GM21447 (cell line): Measurements from ENCODE around the gene CYP1B1.
"Not testable (repeated sequence)": the region's sequence is repeated elsewhere in the genome, so short reads cannot be mapped to it uniquely, and the experiment has no call there.

Experiments
- ATAC-seq: cut with Tn5 transposase; IDR thresholded peaks from one replicate; pipeline ENCODE4 v1.9.1; 2021; ENCODE audit not compliant: unreplicated experiment

The CYP1B1 gene

GRCh38 chr2:38075507-38076151 lies at the start of gene CYP1B1:
TSS of gene CYP1B1 (minus strand) at chr2:38076151. CDS start at chr2:38075388, 763 bp downstream.
- peak; percentile 8 for ATAC-seq

GRCh38 chr2:38125007-38125406 lies 49.1 kb upstream of the CYP1B1 start:
- no peak for ATAC-seq

- no peak for ATAC-seq
These were observed 48.0 kb upstream of the CYP1B1 start for GRCh38 chr2:38123911-38124310.

- no peak for ATAC-seq
These were observed 46.4 kb upstream of the CYP1B1 start for GRCh38 chr2:38122344-38122743.

GRCh38 chr2:38121481-38121880 lies 45.5 kb upstream of the CYP1B1 start:
- ATAC-seq = no peak

GRCh38 chr2:38120829-38121228 lies 44.9 kb upstream of the CYP1B1 start:
- no peak for ATAC-seq

- ATAC-seq = no peak
These were observed 44.3 kb upstream of the CYP1B1 start for GRCh38 chr2:38120264-38120592.

- ATAC-seq = no peak
These were observed 40.8 kb upstream of the CYP1B1 start for GRCh38 chr2:38116762-38117161.

GRCh38 chr2:38115216-38116032 lies 39.5 kb upstream of the CYP1B1 start:
- ATAC-seq = peak; percentile 76

- ATAC-seq = no peak
These were observed 38.2 kb upstream of the CYP1B1 start for GRCh38 chr2:38113981-38114708.

GRCh38 chr2:38113051-38113450 lies 37.1 kb upstream of the CYP1B1 start:
- ATAC-seq = no peak

- ATAC-seq = not testable (repeated sequence)
These were observed 35.4 kb upstream of the CYP1B1 start for GRCh38 chr2:38111350-38111749.

GRCh38 chr2:38109732-38110181 lies 33.8 kb upstream of the CYP1B1 start:
- peak; percentile 63 for ATAC-seq

GRCh38 chr2:38108907-38109731 lies 33.2 kb upstream of the CYP1B1 start:
- ATAC-seq = peak; percentile 18

GRCh38 chr2:38107738-38108410 lies 31.9 kb upstream of the CYP1B1 start:
- no peak for ATAC-seq

- no peak for ATAC-seq
These were observed 30.6 kb upstream of the CYP1B1 start for GRCh38 chr2:38106405-38107094.

GRCh38 chr2:38105922-38106321 lies 30.0 kb upstream of the CYP1B1 start:
- ATAC-seq = no peak

- ATAC-seq = no peak
These were observed 28.6 kb upstream of the CYP1B1 start for GRCh38 chr2:38104598-38104997.

- ATAC-seq = no peak
These were observed 24.4 kb upstream of the CYP1B1 start for GRCh38 chr2:38100328-38100727.
